Adrenal gland (tissue), 12 donors: Measurements from ENCODE around the gene MGAT5B. TPM values are rescaled to one million over a fixed set of nuclear protein-coding genes. Genes with fewer than 3 reads are reported as not detected.

ENCODE experiments used
- DNase-seq, 7 donors: peaks; one replicate each; pipeline ENCODE4 v3.0.0-alpha.2; 2019 to 2020
- H3K27ac ChIP-seq, 5 donors: fragments of 200-600 bp; sonication (generic) in 4 of 5; 1 replicate in 3 of 5; 2 replicates in 2 of 5; pipeline versions ENCODE4 v1.5.1 to v1.8.0; 2016 to 2020; ENCODE audit warnings: mild to moderate bottlenecking in 1 of 5
- H3K27me3 ChIP-seq: fragments of 200-600 bp; 2 replicates; pipeline ENCODE4 v1.8.0; 2021
- H3K36me3 ChIP-seq, 2 donors: fragments of 200-600 bp; replicated peaks in 1 of 2; 1 replicate in 1 of 2; 2 replicates in 1 of 2; pipeline versions ENCODE4 v1.5.1 to v1.8.0; 2018 to 2022
- H3K4me1 ChIP-seq, 2 donors: fragments of 200-600 bp; replicated peaks in 1 of 2; 1 replicate in 1 of 2; 2 replicates in 1 of 2; pipeline versions ENCODE4 v1.5.1 to v1.8.0; 2018 to 2021
- H3K4me3 ChIP-seq, 4 donors: fragments of 200-600 bp; sonication (generic) in 3 of 4; one replicate each; pipeline ENCODE4 v1.5.1; 2016 to 2018
- H3K9me3 ChIP-seq, 3 donors: fragments of 200-600 bp; sonication (generic) in 1 of 3; replicated peaks in 1 of 3; 1 replicate in 2 of 3; 2 replicates in 1 of 3; pipeline versions ENCODE4 v1.5.1 to v1.8.0; 2016 to 2021
- CTCF ChIP-seq, 6 experiments: fragments of 450-650 bp in 4 of 6; fragments of 200-600 bp in 2 of 6; sonication (generic) in 1 of 6; IDR thresholded peaks; 1 replicate in 5 of 6; 2 replicates in 1 of 6; pipeline versions ENCODE4 v1.5.1 to v1.8.0; 2016 to 2021; ENCODE audit warnings: antibody characterized with exemption in 6 of 6, mild to moderate bottlenecking in 2 of 6, moderate library complexity in 1 of 6
- POLR2A ChIP-seq, 2 donors: fragments of 450-650 bp; IDR thresholded peaks; one replicate each; pipeline ENCODE4 v1.6.1; 2017; ENCODE audit warnings: antibody characterized with exemption in 2 of 2, mild to moderate bottlenecking in 2 of 2, moderate library complexity in 1 of 2
- WGBS, 4 donors: extraction: QIAGEN DNeasy Blood & Tissue Kit in 2 of 4; methylation state at CpG; one replicate each; pipeline versions ENCODE4 v1.1.5 to v1.1.7; 2013 to 2017; 5-methylcytosine and 5-hydroxymethylcytosine counted together
- intact Hi-C, 2 donors: fragments of 100-400 bp; cut with DNase I; formaldehyde crosslinking; loops; one replicate each; pipeline versions ENCODE4 v1.14.1 to v1.15.0; 2022 to 2023
- polyA plus RNA-seq, 3 donors: library from polyadenylated mRNA; stranded (reverse); fragments of 200-250 nt in 2 of 3; fragments of 350-450 nt in 1 of 3; fragmentation: Illumina TruSeq in 1 of 3; extraction: RNeasy Lipid Tissue Mini Kit (QIAGEN cat#74804) in 1 of 3; gene quantifications; one replicate each; pipeline ENCODE4 v1.2.3, GENCODE V29; 2013 to 2014
- total RNA-seq, 9 donors: library from RNA; depleted of rRNA in 4 of 9; stranded (reverse); fragments of >200 nt in 4 of 9; fragments of 120-200 nt in 1 of 9; fragmentation: NEBNext Ultra II Directional in 1 of 9; extraction: Animal tissue kit (Norgen Biotek cat#: 25700) in 1 of 9; gene quantifications; one replicate each; pipeline versions ENCODE4 v1.1.0 to v1.2.4, GENCODE V29; 2013 to 2023
- donor health status: healthy with polysubstance abuse.
- donor health status: Bipolar disorder and iron deficiency.
- donor health status: DM: yes; HTN: yes; CAD: no.
- donor health status: DM: no; HTN: no; CAD: no.
- donor health status: DM: no; HTN: no; CAD: no.
- donor health status: DM: yes; HTN: yes; CAD: no.

Gene MGAT5B
- total and polyA plus RNA-seq, 12 donors: 0.24 to 1.0 (median 0.70) TPM; not detected in 1

DNA sequence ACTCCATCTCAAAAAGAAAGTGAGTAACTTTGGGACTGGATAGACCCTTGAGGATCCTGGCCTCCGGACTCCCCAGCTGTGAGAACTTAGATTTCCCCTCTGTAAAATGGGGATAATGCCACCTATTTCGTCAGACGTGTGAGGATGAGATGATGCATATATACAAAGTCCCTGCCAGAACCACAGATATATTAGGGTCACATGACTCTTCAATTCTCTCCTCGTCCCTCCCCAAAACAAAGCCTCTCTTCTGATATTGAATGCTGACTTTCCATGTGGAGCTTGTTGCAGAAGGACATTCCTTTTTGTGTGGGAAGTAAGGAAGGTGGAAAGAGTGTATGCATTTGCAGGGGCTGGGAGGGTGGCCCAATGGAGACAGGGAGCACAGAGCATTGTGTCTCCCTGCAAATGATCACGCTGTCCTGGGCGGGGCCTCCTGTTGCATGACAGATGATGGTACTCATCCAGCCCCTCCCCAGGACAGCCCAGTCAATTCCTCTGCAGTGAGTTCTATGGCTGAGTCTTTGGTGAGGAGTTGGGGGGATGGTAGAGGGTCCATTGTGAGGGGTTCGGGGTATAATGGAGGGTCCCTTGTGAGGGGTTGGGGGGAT lies 35.1 kb upstream of the MGAT5B start:
- H3K36me3 ChIP-seq: no peaks in the 10 kb centered on the region
- intact Hi-C loops: no loop called here
- H3K27ac ChIP-seq: no peak overlapping the region
- no peaks in the 10 kb centered on the region for H3K4me1 ChIP-seq
- 80 to 90% (median 87%) methylated on average over 7 of the region's 7 CpGs for WGBS, 4 donors
- H3K9me3 ChIP-seq: no peaks in the 10 kb centered on the region
- no peak for TF ChIP-seq POLR2A (IDR thresholded peaks at IDR 0.05)
- no peak for DNase-seq
- H3K4me3 ChIP-seq: no peak overlapping the region
- no peaks in the 10 kb centered on the region for H3K27me3 ChIP-seq

DNA sequence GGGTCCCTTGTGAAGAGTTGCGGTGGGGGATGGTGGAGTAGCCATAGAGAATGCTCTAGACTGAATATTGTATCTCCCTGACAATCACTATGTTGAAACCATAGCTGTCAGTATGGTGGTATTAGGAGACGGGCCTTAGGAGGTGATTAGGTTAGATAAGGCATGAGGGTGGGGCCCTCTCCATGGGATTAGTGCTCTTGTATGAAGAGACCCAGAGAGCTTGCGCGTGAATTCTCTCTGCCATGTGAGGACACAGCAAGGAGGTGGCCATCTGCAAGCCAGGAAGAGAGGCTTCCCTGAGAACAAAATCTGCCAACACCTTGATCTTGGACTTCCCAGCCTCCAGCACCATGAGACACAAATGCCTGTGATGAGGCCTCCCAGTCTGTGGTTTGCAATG lies 34.5 kb upstream of the MGAT5B start:
- Histone ChIP-seq H3K4me3 (no peak overlapping the region), H3K27ac (no peak overlapping the region), H3K36me3 (no peaks in the 10 kb centered on the region), H3K9me3 (no peaks in the 10 kb centered on the region), H3K4me1 (no peaks in the 10 kb centered on the region), H3K27me3 (no peaks in the 10 kb centered on the region)
- 89 to 93% (median 90%) methylated on average over 4 of the region's 4 CpGs for WGBS, 4 donors
- DNase-seq: no peak
- TF ChIP-seq CTCF (IDR thresholded peaks at IDR 0.05) (no peak), POLR2A (IDR thresholded peaks at IDR 0.05) (no peak)
- intact Hi-C loops: no loop called here

- peaks cover 0 to 5% of the 10 kb centered on the region in 2 donors for H3K4me1 ChIP-seq
- H3K27ac ChIP-seq: no peak overlapping the region
- TF ChIP-seq CTCF (IDR thresholded peaks at IDR 0.05): no peak
- TF ChIP-seq POLR2A (IDR thresholded peaks at IDR 0.05): no peak
- no peak for DNase-seq
- no peaks in the 10 kb centered on the region for H3K9me3 ChIP-seq
- H3K4me3 ChIP-seq: no peak overlapping the region
- H3K27me3 ChIP-seq: no peaks in the 10 kb centered on the region
- 57 to 66% (median 60%) methylated on average over 8 to 9 of the region's 9 CpGs for WGBS, 4 donors
- intact Hi-C loops: no loop called here
- no peaks in the 10 kb centered on the region for H3K36me3 ChIP-seq
Measured at GRCh38 chr17:76834870-76835269, 33.3 kb upstream of the MGAT5B start.

DNA sequence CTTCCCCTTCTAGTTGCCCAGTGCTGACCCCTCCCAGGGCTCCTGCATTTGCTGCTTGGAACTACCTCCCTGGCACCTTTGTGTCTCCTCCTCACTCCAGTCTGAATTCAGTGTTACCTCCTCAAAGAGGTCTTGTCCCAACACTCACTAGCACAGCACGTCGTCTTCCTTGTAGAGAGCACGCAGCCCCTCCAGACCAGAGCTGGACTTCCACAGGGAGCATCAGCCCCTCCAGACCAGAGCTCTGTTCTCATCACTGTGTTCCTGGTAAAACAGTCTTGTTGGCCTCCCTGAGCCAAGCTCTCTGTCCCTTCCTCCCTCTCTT lies 27.8 kb upstream of the MGAT5B start:
- H3K9me3 ChIP-seq: no peaks in the 10 kb centered on the region
- intact Hi-C loops: no loop called here
- peaks cover 24% of the 10 kb centered on the region for H3K27me3 ChIP-seq
- DNase-seq: no peak
- TF ChIP-seq CTCF (IDR thresholded peaks at IDR 0.05) (no peak), POLR2A (IDR thresholded peaks at IDR 0.05) (no peak)
- no peak overlapping the region for H3K27ac ChIP-seq
- 23 to 48% (median 29%) methylated on average over 3 of the region's 3 CpGs for WGBS, 4 donors
- H3K36me3 ChIP-seq: no peaks in the 10 kb centered on the region
- no peak overlapping the region for H3K4me3 ChIP-seq
- H3K4me1 ChIP-seq: peaks cover 0 to 9% of the 10 kb centered on the region in 2 donors
